Keratinocyte (primary cell): ENCODE results near the gene TTC28.

Experiments used
- EZH2 ChIP-seq: IDR thresholded peaks from one replicate; pipeline ENCODE4 v1.6.1; 2012; ENCODE audit warnings: inconsistent platforms, mild to moderate bottlenecking, low read length, moderate library complexity
- TF ChIP-seq, protein P1 (sequence below), 3 experiments: IDR thresholded peaks in 1 of 3; conservative IDR thresholded peaks in 1 of 3; optimal IDR thresholded peaks in 1 of 3; 2 replicates in 2 of 3; 3 replicates in 1 of 3; pipeline versions ENCODE3 to v1.5.1; 2011; ENCODE audit warnings: low read length in 3 of 3, mild to moderate bottlenecking in 3 of 3, moderate library complexity in 2 of 3, control low read depth in 1 of 3, inconsistent platforms in 1 of 3; ENCODE audit not compliant: insufficient read depth in 2 of 3; ENCODE audit errors: extremely low read depth in 1 of 3

DNA sequence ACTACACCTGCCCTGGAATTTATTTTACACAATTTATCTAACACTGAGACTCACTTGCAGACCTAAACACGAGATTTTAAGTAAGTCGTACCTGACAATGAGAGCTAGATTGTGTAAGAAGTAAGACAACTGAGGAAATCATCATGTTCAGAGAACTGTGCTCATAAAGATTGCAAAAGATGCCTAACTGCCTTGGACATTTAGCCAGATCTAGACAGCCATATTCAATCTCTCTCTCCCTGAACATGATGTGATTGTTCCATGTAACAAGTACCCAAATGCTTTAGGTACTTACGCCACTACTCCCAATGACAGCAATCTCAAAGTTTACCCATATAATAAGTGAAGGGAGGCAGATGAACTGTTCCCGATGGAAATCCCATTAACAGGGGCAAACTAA is 550.8 kb downstream of the TTC28 start:
- TF ChIP-seq, protein P1, sequence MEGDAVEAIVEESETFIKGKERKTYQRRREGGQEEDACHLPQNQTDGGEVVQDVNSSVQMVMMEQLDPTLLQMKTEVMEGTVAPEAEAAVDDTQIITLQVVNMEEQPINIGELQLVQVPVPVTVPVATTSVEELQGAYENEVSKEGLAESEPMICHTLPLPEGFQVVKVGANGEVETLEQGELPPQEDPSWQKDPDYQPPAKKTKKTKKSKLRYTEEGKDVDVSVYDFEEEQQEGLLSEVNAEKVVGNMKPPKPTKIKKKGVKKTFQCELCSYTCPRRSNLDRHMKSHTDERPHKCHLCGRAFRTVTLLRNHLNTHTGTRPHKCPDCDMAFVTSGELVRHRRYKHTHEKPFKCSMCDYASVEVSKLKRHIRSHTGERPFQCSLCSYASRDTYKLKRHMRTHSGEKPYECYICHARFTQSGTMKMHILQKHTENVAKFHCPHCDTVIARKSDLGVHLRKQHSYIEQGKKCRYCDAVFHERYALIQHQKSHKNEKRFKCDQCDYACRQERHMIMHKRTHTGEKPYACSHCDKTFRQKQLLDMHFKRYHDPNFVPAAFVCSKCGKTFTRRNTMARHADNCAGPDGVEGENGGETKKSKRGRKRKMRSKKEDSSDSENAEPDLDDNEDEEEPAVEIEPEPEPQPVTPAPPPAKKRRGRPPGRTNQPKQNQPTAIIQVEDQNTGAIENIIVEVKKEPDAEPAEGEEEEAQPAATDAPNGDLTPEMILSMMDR (optimal IDR thresholded peaks at IDR 0.05 in 1 of 3, IDR thresholded peaks at IDR 0.05 in 1 of 3, conservative IDR thresholded peaks at IDR 0.05 in 1 of 3; ENCODE audit: extremely low read depth in 1 of 3, insufficient read depth in 2 of 3, low read length in 3 of 3) = no peak
- TF ChIP-seq EZH2 = no peak
